Astrocyte (in vitro differentiated cells and primary cell): ENCODE data around the gene SPOCK1. TPM values are rescaled to one million over a fixed set of nuclear protein-coding genes. Genes with fewer than 3 reads are reported as not detected.

ENCODE experiments used
- DNase-seq: peaks from one replicate; pipeline ENCODE4 v3.0.0-alpha.2; 2010; ENCODE audit warnings: low read depth
- FAIRE-seq: peaks from 2 replicates; lab custom pipeline; 2011; peaks lifted over from hg19 to GRCh38; lab: Jason Lieb, UNC
- H2AFZ ChIP-seq: 2 replicates; pipeline ENCODE4 v1.6.0; 2012; ENCODE audit warnings: low read depth, low read length, inconsistent platforms
- H3K27ac ChIP-seq: 2 replicates; pipeline ENCODE4 v1.5.1; 2011; ENCODE audit warnings: low read depth, low read length, inconsistent platforms
- H3K27me3 ChIP-seq: 2 replicates; pipeline ENCODE4 v1.6.0; 2011; ENCODE audit warnings: low read length, inconsistent platforms; ENCODE audit not compliant: insufficient read depth
- H3K36me3 ChIP-seq: 2 replicates; pipeline ENCODE4 v1.5.1; 2011; ENCODE audit warnings: low read length, inconsistent platforms; ENCODE audit not compliant: insufficient read depth
- H3K4me1 ChIP-seq: 2 replicates; pipeline ENCODE4 v1.5.1; 2011; ENCODE audit warnings: low read length, inconsistent platforms; ENCODE audit not compliant: insufficient read depth
- H3K4me2 ChIP-seq: 2 replicates; pipeline ENCODE4 v1.6.0; 2012; ENCODE audit warnings: low read length, inconsistent platforms
- H3K4me3 ChIP-seq: 2 replicates; pipeline ENCODE4 v1.5.1; 2011; ENCODE audit warnings: low read depth, mild to moderate bottlenecking, low read length, inconsistent platforms; ENCODE audit not compliant: insufficient read depth
- H3K79me2 ChIP-seq: 2 replicates; pipeline ENCODE4 v1.6.0; 2012; ENCODE audit warnings: mild to moderate bottlenecking, low read length, inconsistent platforms; ENCODE audit not compliant: insufficient read depth
- H3K9ac ChIP-seq: 2 replicates; pipeline ENCODE4 v1.6.0; 2012; ENCODE audit warnings: mild to moderate bottlenecking, low read length, inconsistent platforms
- H3K9me3 ChIP-seq: 2 replicates; pipeline ENCODE4 v1.5.1; 2012; ENCODE audit warnings: low read depth, mild to moderate bottlenecking, low read length, inconsistent platforms; ENCODE audit not compliant: insufficient read depth
- H4K20me1 ChIP-seq: 2 replicates; pipeline ENCODE4 v1.6.0; 2012; ENCODE audit warnings: low read length, inconsistent platforms; ENCODE audit not compliant: insufficient read depth
- H3K27ac Mint-ChIP-seq: one replicate; pipeline ENCODE4 v1.8.0; 2021; ENCODE audit warnings: mild to moderate bottlenecking, mixed read lengths; ENCODE audit not compliant: unreplicated experiment
- H3K27me3 Mint-ChIP-seq: one replicate; pipeline ENCODE4 v1.8.0; 2021; ENCODE audit warnings: low read depth, mixed read lengths; ENCODE audit not compliant: unreplicated experiment
- H3K36me3 Mint-ChIP-seq: one replicate; pipeline ENCODE4 v1.8.0; 2021; ENCODE audit warnings: low read depth, mixed read lengths; ENCODE audit not compliant: unreplicated experiment
- H3K4me1 Mint-ChIP-seq: one replicate; pipeline ENCODE4 v1.8.0; 2021; ENCODE audit warnings: low read depth, mixed read lengths; ENCODE audit not compliant: unreplicated experiment
- H3K4me3 Mint-ChIP-seq: one replicate; pipeline ENCODE4 v1.8.0; 2021; ENCODE audit warnings: mild to moderate bottlenecking, moderate library complexity, mixed read lengths; ENCODE audit not compliant: unreplicated experiment
- H3K9me3 Mint-ChIP-seq: one replicate; pipeline ENCODE4 v1.8.0; 2021; ENCODE audit warnings: mild to moderate bottlenecking, mixed read lengths; ENCODE audit not compliant: unreplicated experiment
- EZH2 ChIP-seq: IDR thresholded peaks from 2 replicates; pipeline ENCODE4 v1.6.1; 2012; ENCODE audit warnings: mild to moderate bottlenecking, low read length, inconsistent platforms; ENCODE audit not compliant: insufficient read depth
- total RNA-seq: library from RNA; stranded (reverse); gene quantifications from 2 replicates; pipeline ENCODE4 v1.2.1, GENCODE V29; 2021
- TF ChIP-seq, protein P1 (sequence below): IDR thresholded peaks from 2 replicates; pipeline ENCODE4 v1.5.1; 2011; ENCODE audit warnings: low read depth, mild to moderate bottlenecking, inconsistent platforms, low read length, moderate library complexity; ENCODE audit not compliant: insufficient read depth

The SPOCK1 gene
- total RNA-seq, 1 donor from 2014 or later, result 53.5 TPM

DNA sequence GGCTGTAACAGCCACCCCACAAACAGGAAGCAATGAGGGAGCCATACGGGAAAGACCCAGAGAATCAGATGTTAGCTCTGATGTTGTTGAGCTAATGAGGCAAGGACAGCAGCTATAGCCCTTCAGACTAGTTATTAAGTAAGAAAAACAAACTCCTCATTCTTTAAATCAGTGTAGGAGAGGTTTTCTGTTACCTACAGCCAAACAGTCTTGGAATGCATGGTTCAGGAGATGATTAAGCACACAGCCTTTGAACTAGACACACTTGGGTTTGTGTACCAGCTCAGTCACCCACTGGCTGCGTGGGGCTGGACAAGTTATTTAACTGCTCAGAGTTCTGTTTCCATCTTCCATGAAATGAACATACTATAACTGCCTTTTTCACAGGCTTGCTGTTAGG, 68.1 kb downstream of the SPOCK1 start:
- Histone ChIP-seq H3K36me3 (peaks cover 2% of the 10 kb centered on the region), H3K4me2 (peak overlapping the region; percentile 35), H3K9me3 (no peaks in the 10 kb centered on the region), H4K20me1 (peaks cover 53% of the 10 kb centered on the region), H3K79me2 (peaks cover 49% of the 10 kb centered on the region), H3K9ac (no peak overlapping the region), H3K4me1 (peaks cover 7% of the 10 kb centered on the region), H3K27ac (no peak overlapping the region), H2AFZ (no peak overlapping the region), H3K27me3 (no peaks in the 10 kb centered on the region), H3K4me3 (no peak overlapping the region)
- FAIRE-seq (no peak), DNase-seq (peak; percentile 56)
- peaks cover 4% of the 10 kb centered on the region for H3K9me3 Mint-ChIP-seq
- no peak overlapping the region for H3K4me3 Mint-ChIP-seq
- H3K4me1 Mint-ChIP-seq, result peaks cover 8% of the 10 kb centered on the region
- TF ChIP-seq EZH2, result no peak
- TF ChIP-seq, protein P1, sequence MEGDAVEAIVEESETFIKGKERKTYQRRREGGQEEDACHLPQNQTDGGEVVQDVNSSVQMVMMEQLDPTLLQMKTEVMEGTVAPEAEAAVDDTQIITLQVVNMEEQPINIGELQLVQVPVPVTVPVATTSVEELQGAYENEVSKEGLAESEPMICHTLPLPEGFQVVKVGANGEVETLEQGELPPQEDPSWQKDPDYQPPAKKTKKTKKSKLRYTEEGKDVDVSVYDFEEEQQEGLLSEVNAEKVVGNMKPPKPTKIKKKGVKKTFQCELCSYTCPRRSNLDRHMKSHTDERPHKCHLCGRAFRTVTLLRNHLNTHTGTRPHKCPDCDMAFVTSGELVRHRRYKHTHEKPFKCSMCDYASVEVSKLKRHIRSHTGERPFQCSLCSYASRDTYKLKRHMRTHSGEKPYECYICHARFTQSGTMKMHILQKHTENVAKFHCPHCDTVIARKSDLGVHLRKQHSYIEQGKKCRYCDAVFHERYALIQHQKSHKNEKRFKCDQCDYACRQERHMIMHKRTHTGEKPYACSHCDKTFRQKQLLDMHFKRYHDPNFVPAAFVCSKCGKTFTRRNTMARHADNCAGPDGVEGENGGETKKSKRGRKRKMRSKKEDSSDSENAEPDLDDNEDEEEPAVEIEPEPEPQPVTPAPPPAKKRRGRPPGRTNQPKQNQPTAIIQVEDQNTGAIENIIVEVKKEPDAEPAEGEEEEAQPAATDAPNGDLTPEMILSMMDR, result no peak
- H3K27ac Mint-ChIP-seq, result no peak overlapping the region
- peaks cover 3% of the 10 kb centered on the region for H3K27me3 Mint-ChIP-seq
- H3K36me3 Mint-ChIP-seq, result no peaks in the 10 kb centered on the region

DNA sequence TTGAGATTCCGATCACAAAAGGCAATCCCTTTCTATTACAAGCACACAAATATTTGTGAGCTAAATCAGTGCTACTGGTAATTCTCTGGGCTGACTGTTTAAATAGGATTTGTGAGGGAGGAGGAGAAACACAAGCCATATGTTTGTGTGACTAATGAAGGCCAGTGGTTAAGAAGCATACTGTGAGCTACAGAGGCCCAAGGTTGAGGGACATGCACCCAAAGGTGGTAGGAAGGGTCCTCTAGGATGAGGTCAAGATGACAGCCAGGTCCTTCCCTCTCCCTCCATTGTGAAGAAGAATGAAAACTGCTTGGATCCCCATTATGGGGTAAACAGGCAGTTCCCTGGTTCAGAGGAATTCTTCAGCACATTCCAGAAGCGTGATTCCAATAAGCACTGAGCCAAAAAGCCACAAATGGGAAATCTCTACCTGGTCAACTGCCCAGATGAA, 83.9 kb downstream of the SPOCK1 start:
- Mint-ChIP-seq H3K4me1 (peaks cover 12% of the 10 kb centered on the region), H3K36me3 (no peaks in the 10 kb centered on the region), H3K9me3 (no peaks in the 10 kb centered on the region), H3K27ac (peak overlapping the region; percentile 84), H3K27me3 (peaks cover 2% of the 10 kb centered on the region), H3K4me3 (no peak overlapping the region)
- H3K9me3 ChIP-seq, result no peaks in the 10 kb centered on the region
- H3K27ac ChIP-seq, result peak overlapping the region; percentile 94
- peak overlapping the region; percentile 59 for H3K9ac ChIP-seq
- TF ChIP-seq, protein P1, result no peak
- no peak for TF ChIP-seq EZH2
- H3K4me3 ChIP-seq, result peak overlapping the region; percentile 45
- H3K4me2 ChIP-seq, result peak overlapping the region; percentile 82
- H3K36me3 ChIP-seq, result no peaks in the 10 kb centered on the region
- H2AFZ ChIP-seq, result peak overlapping the region; percentile 57
- no peaks in the 10 kb centered on the region for H4K20me1 ChIP-seq
- H3K27me3 ChIP-seq, result no peaks in the 10 kb centered on the region
- FAIRE-seq (peak; percentile 54), DNase-seq (peak; percentile 94)
- peaks cover 18% of the 10 kb centered on the region for H3K4me1 ChIP-seq
- H3K79me2 ChIP-seq, result peaks cover 39% of the 10 kb centered on the region

DNA sequence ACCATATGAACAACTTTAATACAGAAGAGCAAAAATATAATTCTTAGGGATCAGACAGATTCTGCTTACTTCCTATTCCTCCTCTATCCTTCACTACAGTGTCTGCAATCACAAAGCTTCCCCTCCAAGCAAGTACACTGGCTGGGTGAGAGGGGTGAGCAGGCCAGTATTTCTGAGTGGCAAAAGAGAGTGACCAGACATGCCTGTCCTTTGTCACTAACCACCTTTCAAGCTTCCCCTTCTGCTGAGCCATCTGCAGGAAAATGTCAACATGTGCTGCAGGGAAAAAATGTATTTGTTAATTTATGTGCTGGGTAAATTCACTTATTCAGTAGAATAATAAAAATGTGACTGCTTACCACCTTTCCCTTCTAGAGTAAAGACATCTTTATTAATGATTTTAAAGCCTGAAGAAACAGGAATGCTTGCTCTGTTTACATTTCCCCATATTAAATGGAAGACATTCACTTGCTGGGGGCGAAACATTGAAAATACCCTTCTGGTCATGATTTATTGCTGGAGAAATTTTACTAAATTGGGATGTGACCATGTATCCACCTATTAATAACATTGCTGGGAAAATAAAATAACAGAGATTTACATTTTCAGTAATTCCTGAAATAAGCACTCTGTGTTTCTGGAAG, 84.9 kb downstream of the SPOCK1 start:
- no peaks in the 10 kb centered on the region for H3K36me3 ChIP-seq
- no peak for DNase-seq
- no peak overlapping the region for H3K4me3 ChIP-seq
- H3K4me1 ChIP-seq, result peaks cover 18% of the 10 kb centered on the region
- no peak overlapping the region for H2AFZ ChIP-seq
- peak overlapping the region; percentile 82 for H3K4me2 ChIP-seq
- H3K36me3 Mint-ChIP-seq, result no peaks in the 10 kb centered on the region
- no peak for FAIRE-seq
- no peaks in the 10 kb centered on the region for H3K9me3 ChIP-seq
- no peaks in the 10 kb centered on the region for H3K27me3 ChIP-seq
- H3K4me1 Mint-ChIP-seq, result peaks cover 12% of the 10 kb centered on the region
- H3K9me3 Mint-ChIP-seq, result no peaks in the 10 kb centered on the region
- H3K9ac ChIP-seq, result no peak overlapping the region
- no peak for TF ChIP-seq EZH2
- TF ChIP-seq, protein P1, result no peak
- peak overlapping the region; percentile 94 for H3K27ac ChIP-seq
- peaks cover 2% of the 10 kb centered on the region for H3K27me3 Mint-ChIP-seq
- no peak overlapping the region for H3K27ac Mint-ChIP-seq
- H3K4me3 Mint-ChIP-seq, result no peak overlapping the region
- peaks cover 10% of the 10 kb centered on the region for H4K20me1 ChIP-seq
- peaks cover 43% of the 10 kb centered on the region for H3K79me2 ChIP-seq
